Skin epidermis (tissue), 12 donors: ENCODE results near the gene GSAP.

Source experiments
- H3K27ac ChIP-seq, 21 experiments: fragments of 200-600 bp; sonication (generic) in 11 of 21; one replicate each; pipeline ENCODE4 v1.5.0; 2020; ENCODE audit warnings: mild to moderate bottlenecking in 3 of 21, inconsistent platforms in 2 of 21, moderate library complexity in 2 of 21
- H3K4me3 ChIP-seq, 7 experiments: fragments of 200-600 bp; sonication (generic) in 2 of 7; one replicate each; pipeline ENCODE4 v1.5.0; 2020; ENCODE audit warnings: inconsistent platforms in 2 of 7, mild to moderate bottlenecking in 2 of 7, moderate library complexity in 1 of 7

Gene GSAP

GRCh38 chr7:77262316-77262715, 153.8 kb downstream of the GSAP start:
- Histone ChIP-seq H3K4me3 (no peak overlapping the region), H3K27ac (no peak overlapping the region)
